GM19193 (cell line): ENCODE results near the gene C7.

Source experiments
- POLR2A ChIP-seq: IDR thresholded peaks from 4 replicates; pipeline ENCODE4 v1.6.1; 2011; ENCODE audit not compliant: insufficient read depth, insufficient read length; ENCODE audit errors: extremely low read depth

Gene C7

DNA sequence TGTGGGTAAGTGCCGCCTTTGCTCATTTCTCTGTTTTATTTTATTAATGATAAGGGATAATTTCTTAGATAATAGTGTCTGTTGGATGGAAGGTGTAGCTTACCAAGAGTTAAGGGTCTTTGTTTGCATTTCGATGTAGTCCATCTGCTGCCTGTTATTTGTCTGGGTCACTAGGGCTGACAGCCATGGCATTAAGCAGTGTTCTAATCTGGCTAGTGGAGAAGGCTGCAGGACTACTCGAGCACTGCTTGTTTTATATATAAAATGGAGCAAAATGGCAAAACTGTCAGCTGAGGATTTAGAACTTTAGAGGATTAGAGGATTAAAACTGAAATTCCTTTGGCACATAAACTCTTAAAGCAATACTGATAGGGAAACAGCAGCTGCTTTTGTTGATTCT, 67.5 kb downstream of the C7 start:
- TF ChIP-seq POLR2A = no peak

- TF ChIP-seq POLR2A = no peak
Measured at GRCh38 chr5:40981420-40981819, 72.1 kb downstream of the C7 start.

DNA sequence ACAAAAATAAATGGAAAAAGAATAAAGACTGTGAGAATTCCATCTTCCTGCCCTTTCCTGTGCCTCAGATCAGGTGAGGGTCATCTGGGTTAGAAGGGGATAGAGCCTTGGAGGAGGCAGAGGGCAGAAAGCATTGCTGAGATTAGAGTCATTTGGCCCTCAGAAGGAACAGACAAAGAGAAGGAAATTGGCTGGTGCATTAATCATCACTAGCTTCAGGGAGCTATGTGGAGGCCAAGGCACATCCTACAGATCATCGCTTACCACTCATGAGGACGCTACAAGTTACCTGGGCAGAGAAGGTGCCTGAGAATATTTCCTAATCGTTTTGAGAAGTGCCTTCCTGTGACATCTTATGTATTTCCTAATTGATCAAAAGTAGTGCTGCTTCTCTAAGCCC, 74.5 kb downstream of the C7 start:
- no peak for TF ChIP-seq POLR2A

DNA sequence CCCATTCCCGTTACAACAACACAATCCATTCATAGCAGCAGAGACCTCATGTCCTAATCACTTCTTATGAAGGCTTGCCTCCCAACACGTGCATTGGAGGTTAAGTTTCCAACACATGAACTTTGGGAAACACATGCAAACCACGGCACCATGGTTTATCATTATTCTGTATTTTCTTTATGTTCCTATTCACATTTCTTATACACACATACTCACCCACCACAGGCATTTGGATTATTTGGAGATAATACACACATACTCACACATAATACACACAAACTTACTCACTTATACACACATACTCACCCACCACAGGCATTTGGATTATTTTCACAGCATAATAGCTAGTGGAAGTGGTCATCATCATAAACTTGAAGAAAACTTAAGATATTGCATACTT, 75.6 kb downstream of the C7 start:
- no peak for TF ChIP-seq POLR2A

GRCh38 chr5:40985501-40985900, 76.2 kb downstream of the C7 start:
- TF ChIP-seq POLR2A = no peak

- TF ChIP-seq POLR2A = no peak
Measured at GRCh38 chr5:40986666-40987065, 77.4 kb downstream of the C7 start.

GRCh38 chr5:40987349-40987748, 78.1 kb downstream of the C7 start:
- no peak for TF ChIP-seq POLR2A

GRCh38 chr5:40988746-40989510, 79.6 kb downstream of the C7 start:
- no peak for TF ChIP-seq POLR2A

DNA sequence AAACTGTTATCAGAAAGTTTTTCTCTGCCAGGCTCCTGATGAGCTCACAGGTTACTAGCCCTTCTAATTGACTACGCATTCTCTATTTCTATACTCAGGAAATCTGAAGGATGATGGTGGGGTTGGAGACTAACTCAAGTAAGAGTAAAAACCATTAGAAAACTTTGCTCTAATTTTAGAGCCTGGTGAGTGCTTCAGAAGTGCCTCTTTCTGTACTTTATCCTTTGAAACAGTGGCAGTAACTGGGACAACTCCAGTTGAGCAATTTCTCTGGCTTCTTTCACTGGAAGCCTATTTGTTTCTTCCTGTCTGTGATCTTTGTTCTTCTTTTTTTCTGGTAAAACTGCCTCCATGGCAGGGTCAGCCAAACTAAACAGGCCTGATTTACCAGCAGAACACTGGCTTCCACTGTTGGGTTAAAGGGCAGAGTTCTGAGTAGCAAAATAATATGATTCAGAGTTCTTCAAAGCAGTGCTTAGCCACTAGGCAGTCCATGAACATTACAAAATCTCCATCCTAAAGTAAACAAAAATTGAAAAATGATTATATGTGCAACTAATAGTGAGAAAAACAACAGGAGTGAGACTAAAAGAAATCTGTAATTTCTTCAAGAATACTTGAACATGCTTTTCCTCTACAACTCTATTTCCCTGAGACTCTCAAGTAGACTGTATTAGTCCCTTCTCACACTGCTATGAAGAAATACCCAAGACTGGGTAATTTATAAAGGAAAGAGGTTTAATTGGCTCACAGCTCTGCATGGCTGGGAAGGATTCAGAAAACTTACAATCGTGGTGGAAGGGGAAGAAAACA, 82.1 kb downstream of the C7 start:
- no peak for TF ChIP-seq POLR2A

- TF ChIP-seq POLR2A = no peak
Measured at GRCh38 chr5:40991981-40992559, 82.8 kb downstream of the C7 start.

DNA sequence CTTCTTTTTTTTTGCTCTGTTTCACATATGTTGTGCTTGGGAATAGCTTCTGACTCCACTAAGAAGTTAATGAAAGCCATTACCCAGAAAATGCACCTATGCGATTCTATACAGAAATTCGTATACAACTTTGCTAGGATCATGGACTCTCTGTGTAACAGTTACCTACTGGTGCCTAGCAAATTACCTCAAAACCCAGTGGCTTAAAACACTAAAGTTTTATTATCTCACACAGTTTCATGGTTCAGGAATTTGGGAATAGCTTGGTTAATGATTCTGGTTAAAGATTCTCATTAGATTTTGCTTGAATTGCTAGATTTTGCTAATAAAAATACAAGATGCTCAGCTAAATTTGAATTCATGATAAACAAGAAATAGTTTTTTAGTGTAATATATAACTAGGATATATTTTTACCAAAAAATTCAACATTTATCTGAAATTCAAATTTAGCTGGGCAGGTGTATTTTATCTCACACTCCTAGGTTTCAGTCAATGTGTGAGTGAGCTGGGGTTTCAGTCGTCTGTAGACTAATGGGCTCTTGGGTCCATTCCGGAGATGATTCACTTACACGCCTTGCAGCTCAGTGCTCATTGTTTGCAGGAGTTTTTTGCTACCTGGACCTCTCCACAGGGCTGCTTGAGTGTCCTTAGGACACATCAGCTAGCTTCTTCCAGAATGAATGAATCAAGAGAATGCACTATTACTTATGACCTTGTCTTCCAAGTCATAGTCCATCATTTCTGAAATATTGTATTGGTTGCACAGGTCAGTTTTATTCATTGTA, 86.7 kb downstream of the C7 start:
- TF ChIP-seq POLR2A = no peak

DNA sequence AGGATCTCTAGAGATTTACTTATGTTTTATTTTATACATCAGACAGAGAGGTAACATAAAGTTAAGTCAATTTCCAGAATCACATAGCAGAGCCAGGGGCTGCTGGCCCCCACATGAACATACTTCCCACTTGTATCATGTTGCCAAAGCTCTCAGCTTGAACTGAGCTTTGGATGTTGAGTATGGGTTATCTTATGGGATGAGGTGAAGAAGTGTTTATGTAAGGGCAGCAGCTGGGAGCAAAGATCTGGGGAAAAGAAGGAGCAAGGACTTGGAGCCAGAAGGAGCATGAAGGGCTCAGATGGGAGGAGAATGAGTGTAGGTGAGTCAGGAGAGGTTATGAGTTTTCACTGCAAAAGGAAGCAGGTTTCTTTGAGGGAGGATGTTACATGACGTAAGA, 89.8 kb downstream of the C7 start:
- no peak for TF ChIP-seq POLR2A

- TF ChIP-seq POLR2A = no peak
Measured at GRCh38 chr5:40999966-41000365, 90.7 kb downstream of the C7 start.

GRCh38 chr5:41003670-41004376, 94.5 kb downstream of the C7 start:
- TF ChIP-seq POLR2A = no peak
